Activated CD8-positive, alpha-beta memory T cell treated with anti-CD3 and anti-CD28 coated beads for 1 hour (primary cell): Measurements from ENCODE around the gene ASB1.
"Not testable (repeated sequence)": the region's sequence is repeated elsewhere in the genome, so short reads cannot be mapped to it uniquely, and the experiment has no call there.

ENCODE experiments used
- DNase-seq, 2 donors: peaks; one replicate each; pipeline ENCODE4 v3.0.0-alpha.2; 2020; ENCODE audit warnings: low read depth in 1 of 2; ENCODE audit errors: extremely low read depth in 1 of 2

Gene ASB1

DNA sequence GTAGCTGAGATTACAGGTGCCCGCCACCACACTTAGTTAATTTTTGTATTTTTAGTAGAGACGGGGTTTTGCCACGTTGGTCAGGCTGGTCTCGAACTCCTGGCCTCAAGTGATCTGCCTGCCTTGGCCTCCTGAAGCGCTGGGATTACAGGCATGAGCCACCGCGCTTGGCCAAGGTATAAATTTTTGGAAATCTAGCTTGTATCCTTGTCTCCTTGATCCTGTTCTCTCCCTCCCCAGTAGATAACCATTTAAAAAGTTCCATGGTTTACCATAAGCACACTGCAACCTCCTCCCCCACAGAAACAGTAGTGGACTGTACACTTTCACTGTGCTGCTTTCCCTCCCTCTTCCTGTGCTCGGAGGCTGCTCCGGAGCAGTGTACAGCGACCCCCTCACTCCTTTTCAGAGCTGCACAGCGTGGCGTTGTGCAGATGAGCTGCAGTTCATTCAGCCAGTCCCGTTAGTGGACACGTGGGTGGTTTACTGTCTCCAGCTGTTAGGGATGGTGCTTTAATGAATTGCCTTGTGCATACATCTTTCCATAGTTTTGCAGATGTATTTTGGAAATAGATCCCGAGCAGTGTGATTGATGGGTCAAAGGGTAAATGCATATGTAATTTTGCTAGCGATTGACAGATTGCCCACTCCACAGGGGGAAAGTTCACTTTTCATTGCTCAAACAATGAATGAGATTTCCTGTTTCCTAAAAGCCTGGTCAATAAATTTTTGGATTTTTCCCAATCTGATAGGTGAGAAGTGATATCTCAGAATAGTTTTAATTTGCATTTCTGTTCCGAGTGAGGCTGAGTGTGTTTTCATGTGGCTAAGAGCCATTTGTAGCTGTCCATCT, 14.8 kb downstream of the ASB1 start:
- no peak for DNase-seq

- DNase-seq, result not testable (repeated sequence)
These were observed 15.5 kb downstream of the ASB1 start for GRCh38 chr2:238442257-238442656.

- no peak for DNase-seq
These were observed 17.5 kb downstream of the ASB1 start for GRCh38 chr2:238444242-238444641.

- DNase-seq, result no peak
These were observed 18.9 kb downstream of the ASB1 start for GRCh38 chr2:238445409-238446190.

DNA sequence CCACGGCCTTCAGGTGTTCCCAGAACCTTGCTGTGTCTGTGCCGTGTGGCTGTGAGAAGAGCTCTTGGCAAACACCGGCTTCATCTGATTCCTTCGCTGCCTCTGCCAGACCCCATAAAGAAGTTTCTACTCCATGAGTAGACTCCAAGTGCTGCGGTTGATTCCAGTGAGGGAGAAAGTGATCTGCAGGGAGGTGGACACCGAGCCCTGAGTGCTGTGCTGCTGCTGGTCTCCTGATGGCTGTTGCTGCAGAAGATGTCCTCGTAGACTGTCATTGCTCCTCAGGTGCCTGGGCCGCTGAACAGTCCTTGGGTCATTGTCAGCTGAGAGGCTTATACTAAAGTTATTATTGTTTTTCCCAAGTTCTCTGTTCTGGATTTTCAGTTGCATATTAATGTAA, 19.6 kb downstream of the ASB1 start:
- DNase-seq, result no peak

GRCh38 chr2:238448031-238448955, 21.6 kb downstream of the ASB1 start:
- DNase-seq, result no peak

GRCh38 chr2:238449241-238449640, 22.5 kb downstream of the ASB1 start:
- DNase-seq, result no peak

- no peak for DNase-seq
These were observed 23.2 kb downstream of the ASB1 start for GRCh38 chr2:238449909-238450417.

- no peak for DNase-seq
These were observed 23.7 kb downstream of the ASB1 start for GRCh38 chr2:238450440-238450861.

DNA sequence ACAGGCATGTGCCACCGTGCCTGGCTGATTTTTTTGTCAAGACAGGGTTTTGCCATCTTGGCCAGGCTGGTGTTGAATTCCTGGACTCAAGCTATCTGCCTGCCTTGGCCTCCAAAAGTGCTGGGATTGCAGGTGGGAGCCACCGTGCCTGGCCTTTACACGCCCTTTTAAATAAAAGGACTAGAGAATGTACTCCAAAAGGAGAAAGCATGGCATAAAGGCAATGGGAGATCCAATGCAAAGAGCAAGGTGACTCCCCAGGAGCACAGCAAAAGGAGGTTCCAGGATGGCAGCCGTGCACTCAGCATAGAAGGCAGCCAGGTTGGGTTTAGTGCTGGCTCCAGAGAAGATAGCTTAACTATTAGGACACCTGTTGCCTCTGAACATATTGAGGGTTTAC, 27.1 kb downstream of the ASB1 start:
- no peak for DNase-seq

GRCh38 chr2:238456449-238456848, 29.7 kb downstream of the ASB1 start:
- DNase-seq, result no peak

DNA sequence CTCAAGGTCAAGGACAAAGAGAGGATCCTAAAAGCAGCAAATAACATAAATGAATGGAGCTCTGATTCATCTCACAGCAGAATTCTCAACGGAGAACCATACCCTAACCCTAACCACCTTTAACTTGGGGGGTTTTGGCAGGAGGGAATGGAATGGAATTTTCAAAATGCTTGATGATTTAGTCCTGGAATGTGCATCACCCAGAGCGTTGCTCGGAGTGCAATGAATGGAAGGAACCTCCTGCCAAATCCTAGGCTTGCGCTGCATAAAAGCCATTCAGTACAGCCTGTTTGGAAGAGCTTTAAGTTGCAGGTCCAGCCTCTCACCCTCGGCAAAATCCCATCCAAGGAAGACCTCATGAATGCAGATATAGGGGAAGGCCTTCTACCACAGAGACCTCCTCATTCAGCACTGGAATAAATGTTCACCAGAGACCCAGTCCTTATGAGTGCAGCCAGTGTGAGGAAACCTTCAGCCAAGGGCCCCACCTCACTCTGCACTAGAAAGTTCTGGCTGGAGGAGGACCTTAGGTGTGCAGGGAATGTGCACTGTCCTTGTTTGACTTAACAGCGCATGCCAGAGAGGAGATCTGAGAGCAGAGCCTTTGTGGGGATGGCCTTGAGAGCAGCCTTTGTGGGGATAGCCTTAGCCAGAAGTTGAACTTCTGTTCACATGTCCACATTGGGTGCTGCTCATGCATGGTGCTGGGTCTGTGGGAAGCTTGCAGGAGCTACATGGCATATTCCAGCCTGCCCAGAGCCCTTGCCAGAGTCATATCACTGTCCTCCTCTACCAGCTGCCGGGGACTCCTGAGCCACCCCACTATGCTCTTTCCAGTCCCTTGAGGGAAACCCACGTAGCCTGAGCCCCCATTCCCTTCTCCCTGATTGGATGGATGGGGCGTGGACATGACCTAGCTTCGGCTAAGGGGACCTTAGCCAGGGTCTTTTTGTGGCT, 30.5 kb downstream of the ASB1 start:
- DNase-seq, result no peak

- no peak for DNase-seq
These were observed 31.2 kb downstream of the ASB1 start for GRCh38 chr2:238457927-238458324.

- DNase-seq, result no peak
These were observed 31.9 kb downstream of the ASB1 start for GRCh38 chr2:238458651-238459050.

DNA sequence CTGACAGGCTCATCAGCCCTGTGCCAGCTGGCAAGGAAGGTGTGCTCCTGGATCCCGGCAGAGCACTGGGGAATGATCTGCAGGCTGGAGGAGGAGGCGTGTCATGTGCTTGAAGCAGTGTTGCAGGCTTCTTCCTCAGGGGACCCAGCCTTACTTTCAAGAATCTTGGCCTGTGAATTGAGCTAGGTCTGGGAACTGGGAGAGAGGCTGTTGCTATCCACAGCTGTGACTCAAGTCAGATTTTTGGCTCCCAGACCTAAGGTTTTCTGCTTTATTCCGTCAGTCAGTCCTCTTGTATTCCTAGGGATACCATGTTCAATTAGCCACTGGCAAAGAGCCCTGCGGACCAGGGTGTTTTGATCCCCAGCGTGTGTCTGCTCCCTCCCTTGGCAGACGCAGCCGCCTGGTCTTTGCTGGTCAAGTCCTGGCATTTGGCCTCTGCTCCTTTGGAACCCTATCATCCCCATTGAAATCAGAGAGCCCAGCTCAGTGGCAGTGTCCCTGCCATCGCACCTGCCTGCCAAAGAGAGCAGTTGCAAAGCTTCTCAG, 32.4 kb downstream of the ASB1 start:
- no peak for DNase-seq

DNA sequence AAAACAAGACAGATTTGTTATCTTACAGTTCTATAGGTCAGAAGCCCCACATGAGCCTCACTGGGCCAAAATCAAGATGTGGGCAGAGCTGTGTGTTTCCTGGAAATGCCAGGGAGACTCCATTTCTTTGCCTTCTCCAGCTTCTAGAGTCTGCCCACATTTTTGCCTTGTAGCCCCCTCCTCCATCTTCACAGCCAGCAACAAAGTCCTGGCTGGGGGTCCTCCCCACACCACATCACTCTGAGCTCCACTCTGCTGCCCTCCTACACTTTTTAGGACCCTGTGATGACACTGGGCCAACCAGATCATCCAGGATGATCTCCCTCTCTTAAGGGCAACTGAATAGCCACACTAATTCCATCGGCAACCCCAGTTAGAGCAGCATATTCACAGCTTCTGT, 34.3 kb downstream of the ASB1 start:
- DNase-seq, result no peak

DNA sequence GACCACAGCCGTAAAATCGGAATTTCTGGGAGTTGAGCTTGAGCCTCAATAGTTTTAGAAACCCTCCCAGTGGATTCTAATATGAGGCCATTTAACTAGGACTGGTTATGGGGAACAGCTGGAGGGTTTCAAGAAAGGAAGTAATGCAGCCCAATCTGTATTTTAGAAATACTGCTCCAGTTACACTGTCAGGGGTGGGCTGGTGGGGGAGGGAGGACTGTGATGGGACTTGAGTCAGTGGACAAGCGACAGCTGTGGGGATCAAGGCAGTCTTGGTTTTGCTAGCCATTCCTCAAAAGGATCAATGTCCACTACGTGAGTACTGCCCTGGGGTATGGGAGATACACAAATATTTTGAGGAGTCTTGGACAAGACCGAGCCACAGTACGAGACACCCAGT, 34.8 kb downstream of the ASB1 start:
- DNase-seq, result no peak

DNA sequence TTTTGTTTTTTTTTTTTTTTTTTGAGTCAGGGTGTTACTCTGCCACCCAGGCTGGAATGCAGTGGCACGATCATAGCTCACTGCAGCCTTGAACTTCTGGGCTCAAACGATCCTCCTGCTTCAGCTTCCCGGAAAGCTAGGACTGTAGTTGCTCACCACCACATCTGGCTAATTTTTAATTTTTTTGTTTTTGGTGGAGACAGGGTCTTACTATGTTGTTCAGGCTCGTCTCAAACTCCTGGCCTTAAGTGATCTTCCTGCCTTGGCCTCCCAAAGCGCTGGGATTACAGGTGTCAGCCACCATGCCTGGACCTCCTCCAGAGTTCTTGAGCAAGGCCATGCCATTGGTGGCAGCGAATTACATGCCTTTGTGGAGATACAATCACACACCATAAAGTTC, 35.2 kb downstream of the ASB1 start:
- DNase-seq, result no peak

DNA sequence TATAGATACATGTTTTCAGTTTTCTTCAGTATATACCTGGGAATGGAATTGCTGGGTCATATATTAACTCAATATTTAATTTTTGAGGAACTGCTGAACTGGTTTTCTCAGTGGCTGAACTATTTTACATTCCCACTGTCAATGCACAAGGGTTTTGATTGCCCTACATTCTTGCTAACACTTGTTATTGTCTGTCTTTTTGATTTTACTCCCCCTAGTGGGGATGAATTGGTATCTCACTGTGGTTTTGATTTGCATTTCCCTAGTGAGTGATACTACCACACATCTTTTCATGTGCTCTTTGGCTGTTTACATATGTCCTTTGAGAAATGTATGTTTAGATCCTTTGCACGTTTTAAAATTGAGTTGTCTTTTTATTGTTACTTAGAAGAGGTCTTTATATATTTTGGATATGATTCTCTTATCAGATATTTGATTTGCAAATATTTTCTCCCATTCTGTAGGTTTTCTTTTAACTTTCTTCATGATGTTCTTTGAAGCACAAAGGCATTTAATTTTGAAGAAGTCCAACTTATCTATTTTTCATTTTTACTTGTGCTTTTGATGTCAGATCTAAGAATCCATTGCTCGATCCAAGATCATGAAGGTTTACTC, 36.2 kb downstream of the ASB1 start:
- DNase-seq, result no peak
